GM12873 (cell line): ENCODE measurements around the gene ZBTB7C.

Source experiments
- CTCF ChIP-seq: IDR thresholded peaks from 2 replicates; pipeline ENCODE4 v1.5.1; 2012; ENCODE audit warnings: low read depth, mild to moderate bottlenecking, moderate library complexity, low read length, control low read depth; ENCODE audit not compliant: insufficient read depth; ENCODE audit errors: missing control alignments

ZBTB7C gene

GRCh38 chr18:48053881-48054816 is 355.0 kb downstream of the ZBTB7C start:
- no peak for TF ChIP-seq CTCF

- TF ChIP-seq CTCF, result no peak
Measured at GRCh38 chr18:48052842-48053241, 356.3 kb downstream of the ZBTB7C start.

GRCh38 chr18:48051945-48052840 is 357.0 kb downstream of the ZBTB7C start:
- TF ChIP-seq CTCF, result no peak

GRCh38 chr18:48050176-48050575 is 359.0 kb downstream of the ZBTB7C start:
- no peak for TF ChIP-seq CTCF

- no peak for TF ChIP-seq CTCF
Measured at GRCh38 chr18:48049757-48050156, 359.4 kb downstream of the ZBTB7C start.

GRCh38 chr18:48048251-48048650 is 360.9 kb downstream of the ZBTB7C start:
- no peak for TF ChIP-seq CTCF

GRCh38 chr18:48046843-48047242 is 362.3 kb downstream of the ZBTB7C start:
- TF ChIP-seq CTCF, result no peak
